ENCODE data around the gene MTRF1.

- TF ChIP-seq EP300 (IDR thresholded peaks at IDR 0.05; ENCODE audit: borderline replicate concordance) (no peak), RAD21 (IDR thresholded peaks at IDR 0.05; ENCODE audit: low read depth) (no peak), CEBPB (IDR thresholded peaks at IDR 0.05) (no peak), REST (IDR thresholded peaks at IDR 0.05; ENCODE audit: low read depth) (no peak), YY1 (IDR thresholded peaks at IDR 0.05; ENCODE audit: low read depth) (no peak), TCF12 (IDR thresholded peaks at IDR 0.05; ENCODE audit: low read depth) (no peak), MAX (IDR thresholded peaks at IDR 0.05) (0 out of 2 replicates have a peak, but pooled peaks have one; percentile 21), ZBTB7A (IDR thresholded peaks at IDR 0.05; ENCODE audit: low read depth) (no peak), CREB1 (IDR thresholded peaks at IDR 0.05; ENCODE audit: low read depth) (no peak), NFIC (IDR thresholded peaks at IDR 0.05) (peak; percentile 73), TAF1 (IDR thresholded peaks at IDR 0.05; ENCODE audit: low read depth) (no peak)
These were observed 48.8 kb upstream of the MTRF1 start for GRCh38 chr13:41312176-41312500.
